Prostate gland (tissue), 2 donors: ENCODE data around the gene PTPA. TPM values are rescaled to one million over a fixed set of nuclear protein-coding genes. Genes with fewer than 3 reads are reported as not detected.
"Not testable (repeated sequence)": the region's sequence is repeated elsewhere in the genome, so short reads cannot be mapped to it uniquely, and the experiment has no call there.

ENCODE experiments used
- DNase-seq: peaks from one replicate; pipeline ENCODE4 v3.0.0-alpha.2; 2019; ENCODE audit warnings: low spot score
- H3K27ac ChIP-seq, 2 donors: fragments of 200-600 bp; sonication (generic); 2 replicates each; pipeline ENCODE4 v1.5.1; 2017 to 2019
- H3K27me3 ChIP-seq: fragments of 200-600 bp; sonication (generic); replicated peaks from 2 replicates; pipeline ENCODE4 v1.5.1; 2019; ENCODE audit not compliant: insufficient read depth
- H3K36me3 ChIP-seq, 2 donors: fragments of 200-600 bp; sonication (generic); 1 replicate in 1 of 2; 2 replicates in 1 of 2; pipeline versions ENCODE4 v1.5.1 to v1.8.1; 2017 to 2019
- H3K4me1 ChIP-seq: fragments of 200-600 bp; sonication (generic); replicated peaks from 2 replicates; pipeline ENCODE4 v1.5.1; 2019
- H3K4me3 ChIP-seq, 2 donors: fragments of 200-600 bp; sonication (generic); 2 replicates each; pipeline ENCODE4 v1.5.1; 2017 to 2019
- H3K9me3 ChIP-seq: fragments of 200-600 bp; sonication (generic); 2 replicates; pipeline ENCODE4 v1.5.1; 2017
- CTCF ChIP-seq, 4 experiments: fragments of 200-600 bp in 2 of 4; fragments of 450-650 bp in 2 of 4; sonication (generic) in 2 of 4; IDR thresholded peaks; 1 replicate in 3 of 4; 2 replicates in 1 of 4; pipeline ENCODE4 v1.5.1; 2016 to 2019; ENCODE audit warnings: antibody characterized with exemption in 4 of 4, mild to moderate bottlenecking in 2 of 4, moderate library complexity in 2 of 4
- POLR2A ChIP-seq: fragments of 450-650 bp; IDR thresholded peaks from one replicate; pipeline ENCODE4 v1.6.1; 2016; ENCODE audit warnings: antibody characterized with exemption, mild to moderate bottlenecking
- POLR2AphosphoS5 ChIP-seq: sonication (generic); formaldehyde crosslinking; IDR thresholded peaks from one replicate; pipeline ENCODE4 v1.6.1; 2017; ENCODE audit warnings: antibody characterized with exemption
- WGBS: methylation state at CpG from one replicate; pipeline ENCODE4 v1.1.5; 2018; 5-methylcytosine and 5-hydroxymethylcytosine counted together
- intact Hi-C: fragments of 100-400 bp; cut with DNase I; formaldehyde crosslinking; loops from one replicate; pipeline ENCODE4 v1.14.2; 2022
- total RNA-seq, 2 donors: library from RNA; depleted of rRNA; stranded (reverse); fragments of >200 nt; gene quantifications; one replicate each; pipeline ENCODE4 v1.1.0, GENCODE V29; 2016

The PTPA gene
- total RNA-seq, 2 donors from 2014 or later = 165 to 173 TPM

GRCh38 chr9:129111528-129112151, 425 bp downstream of the PTPA start:
- H3K36me3 ChIP-seq = no peaks in the 10 kb centered on the region
- under 1% methylated on average over 37 of the region's 37 CpGs for WGBS
- no peaks in the 10 kb centered on the region for H3K27me3 ChIP-seq
- peak overlapping the region; percentile 87 to 89 for H3K4me3 ChIP-seq
- H3K4me1 ChIP-seq = peaks cover 14% of the 10 kb centered on the region
- no peaks in the 10 kb centered on the region for H3K9me3 ChIP-seq
- intact Hi-C loops = no loop called here
- DNase-seq = peak; percentile 52
- TF ChIP-seq POLR2AphosphoS5 (no peak), CTCF (IDR thresholded peaks at IDR 0.05) (no peak), POLR2A (no peak)
- H3K27ac ChIP-seq = peak overlapping the region; percentile 95 to 96

- peak overlapping the region; percentile 95 to 96 for H3K27ac ChIP-seq
- H3K9me3 ChIP-seq, DNase-seq, intact Hi-C loops, H3K27me3 ChIP-seq, H3K36me3 ChIP-seq: not testable (repeated sequence)
- WGBS = 86% methylated on average over 17 of the region's 17 CpGs
- H3K4me3 ChIP-seq = peak overlapping the region; percentile 87 to 89
- H3K4me1 ChIP-seq = peaks cover 14% of the 10 kb centered on the region
Measured at GRCh38 chr9:129112526-129112925, 1.3 kb downstream of the PTPA start.

GRCh38 chr9:129113645-129114304, 2.6 kb downstream of the PTPA start:
- H3K9me3 ChIP-seq = no peaks in the 10 kb centered on the region
- WGBS = 86% methylated on average over 17 of the region's 17 CpGs
- H3K4me1 ChIP-seq = peaks cover 14% of the 10 kb centered on the region
- H3K36me3 ChIP-seq = no peaks in the 10 kb centered on the region
- H3K27me3 ChIP-seq = no peaks in the 10 kb centered on the region
- no peak overlapping the region for H3K4me3 ChIP-seq
- intact Hi-C loops = no loop called here
- no peak for DNase-seq
- TF ChIP-seq POLR2AphosphoS5 (no peak), CTCF (IDR thresholded peaks at IDR 0.05) (no peak), POLR2A (no peak)
- H3K27ac ChIP-seq = peak overlapping the region; percentile 23 to 71

- intact Hi-C loops = no loop called here
- H3K36me3 ChIP-seq = no peaks in the 10 kb centered on the region
- H3K4me3 ChIP-seq = no peak overlapping the region
- no peak for TF ChIP-seq POLR2A
- no peak for TF ChIP-seq POLR2AphosphoS5
- no peak for TF ChIP-seq CTCF (IDR thresholded peaks at IDR 0.05)
- DNase-seq = no peak
- H3K27me3 ChIP-seq = no peaks in the 10 kb centered on the region
- H3K27ac ChIP-seq = no peak overlapping the region
- 73% methylated on average over 4 of the region's 4 CpGs for WGBS
- peaks cover 14% of the 10 kb centered on the region for H3K4me1 ChIP-seq
- H3K9me3 ChIP-seq = no peaks in the 10 kb centered on the region
Measured at GRCh38 chr9:129118799-129119198, 7.6 kb downstream of the PTPA start.

- H3K9me3 ChIP-seq = no peaks in the 10 kb centered on the region
- H3K36me3 ChIP-seq = no peaks in the 10 kb centered on the region
- H3K4me3 ChIP-seq = no peak overlapping the region
- H3K27me3 ChIP-seq = no peaks in the 10 kb centered on the region
- peaks cover 7% of the 10 kb centered on the region for H3K4me1 ChIP-seq
- intact Hi-C loops = no loop called here
- peak overlapping the region in 1 of 2 donors; percentile 42 for H3K27ac ChIP-seq
- 27% methylated on average over 3 of the region's 3 CpGs for WGBS
- DNase-seq = peak; percentile 62
- TF ChIP-seq POLR2AphosphoS5 = peak; percentile 63
- no peak for TF ChIP-seq POLR2A
Measured at GRCh38 chr9:129121483-129121882, 10.3 kb downstream of the PTPA start.

- WGBS = 83% methylated on average over 1 of the region's 1 CpG
- no peaks in the 10 kb centered on the region for H3K36me3 ChIP-seq
- H3K9me3 ChIP-seq = no peaks in the 10 kb centered on the region
- no peaks in the 10 kb centered on the region for H3K27me3 ChIP-seq
- no peak for DNase-seq
- intact Hi-C loops = no loop called here
- no peak overlapping the region for H3K4me3 ChIP-seq
- TF ChIP-seq POLR2A (no peak), CTCF (IDR thresholded peaks at IDR 0.05) (no peak), POLR2AphosphoS5 (no peak)
- H3K4me1 ChIP-seq = peaks cover 7% of the 10 kb centered on the region
- peak overlapping the region in 1 of 2 donors; percentile 42 for H3K27ac ChIP-seq
Measured at GRCh38 chr9:129122133-129122532, 10.9 kb downstream of the PTPA start.

GRCh38 chr9:129122976-129123375, 11.8 kb downstream of the PTPA start:
- H3K4me3 ChIP-seq, DNase-seq, H3K27ac ChIP-seq, H3K27me3 ChIP-seq, H3K36me3 ChIP-seq, H3K4me1 ChIP-seq, H3K9me3 ChIP-seq, intact Hi-C loops: not testable (repeated sequence)
- WGBS = 97% methylated on average over 15 of the region's 15 CpGs
